ENCODE data around the gene ANXA7.

Gene ANXA7

GRCh38 chr10:73413528-73414229, at the start of gene ANXA7:
ANXA7 (minus strand) TSS chr10:73414058; CDS start chr10:73400856, 13,202 bp downstream.
- peak within 1 kb of the TSS; percentile 91 for H3K4me3 Mint-ChIP-seq
- H3K4me1 Mint-ChIP-seq (ENCODE audit: low read depth): peaks cover 40% of the 10 kb centered on the region
- no peaks in the 10 kb centered on the region for H3K9me3 Mint-ChIP-seq
- H3K27ac Mint-ChIP-seq: peak within 1 kb of the TSS; percentile 92
- H3K27me3 Mint-ChIP-seq (ENCODE audit: low read depth): no peaks in the 10 kb centered on the region
- H3K36me3 Mint-ChIP-seq (ENCODE audit: low read depth): peaks cover 20% of the 10 kb centered on the region

- Mint-ChIP-seq H3K27me3 (ENCODE audit: low read depth) (no peaks in the 10 kb centered on the region), H3K4me3 (no peak overlapping the region), H3K27ac (no peak overlapping the region), H3K4me1 (ENCODE audit: low read depth) (peaks cover 2% of the 10 kb centered on the region), H3K36me3 (ENCODE audit: low read depth) (peaks cover 27% of the 10 kb centered on the region), H3K9me3 (no peaks in the 10 kb centered on the region)
Measured at GRCh38 chr10:73460897-73461296, 47.0 kb upstream of the ANXA7 start.

- H3K9me3 Mint-ChIP-seq: no peaks in the 10 kb centered on the region
- H3K27me3 Mint-ChIP-seq (ENCODE audit: low read depth): no peaks in the 10 kb centered on the region
- H3K27ac Mint-ChIP-seq: no peak overlapping the region
- no peak overlapping the region for H3K4me3 Mint-ChIP-seq
- peaks cover 23% of the 10 kb centered on the region for H3K36me3 Mint-ChIP-seq (ENCODE audit: low read depth)
- peaks cover 2% of the 10 kb centered on the region for H3K4me1 Mint-ChIP-seq (ENCODE audit: low read depth)
Measured at GRCh38 chr10:73459683-73460314, 45.9 kb upstream of the ANXA7 start.

- no peak overlapping the region for H3K4me3 Mint-ChIP-seq
- H3K36me3 Mint-ChIP-seq (ENCODE audit: low read depth): peaks cover 21% of the 10 kb centered on the region
- H3K4me1 Mint-ChIP-seq (ENCODE audit: low read depth): peaks cover 2% of the 10 kb centered on the region
- H3K9me3 Mint-ChIP-seq: no peaks in the 10 kb centered on the region
- no peaks in the 10 kb centered on the region for H3K27me3 Mint-ChIP-seq (ENCODE audit: low read depth)
- no peak overlapping the region for H3K27ac Mint-ChIP-seq
Measured at GRCh38 chr10:73456187-73456890, 42.5 kb upstream of the ANXA7 start.

- H3K9me3 Mint-ChIP-seq: no peaks in the 10 kb centered on the region
- no peaks in the 10 kb centered on the region for H3K27me3 Mint-ChIP-seq (ENCODE audit: low read depth)
- H3K27ac Mint-ChIP-seq: no peak overlapping the region
- peaks cover 3% of the 10 kb centered on the region for H3K4me1 Mint-ChIP-seq (ENCODE audit: low read depth)
- peaks cover 16% of the 10 kb centered on the region for H3K36me3 Mint-ChIP-seq (ENCODE audit: low read depth)
- H3K4me3 Mint-ChIP-seq: no peak overlapping the region
Measured at GRCh38 chr10:73449113-73449512, 35.3 kb upstream of the ANXA7 start.

GRCh38 chr10:73448384-73448783, 34.5 kb upstream of the ANXA7 start:
- H3K27ac Mint-ChIP-seq: no peak overlapping the region
- peaks cover 12% of the 10 kb centered on the region for H3K36me3 Mint-ChIP-seq (ENCODE audit: low read depth)
- no peak overlapping the region for H3K4me3 Mint-ChIP-seq

GRCh38 chr10:73446926-73447325, 33.1 kb upstream of the ANXA7 start:
- Mint-ChIP-seq H3K4me3 (no peak overlapping the region), H3K27me3 (ENCODE audit: low read depth) (no peaks in the 10 kb centered on the region), H3K4me1 (ENCODE audit: low read depth) (peaks cover 3% of the 10 kb centered on the region), H3K36me3 (ENCODE audit: low read depth) (peaks cover 14% of the 10 kb centered on the region), H3K9me3 (no peaks in the 10 kb centered on the region), H3K27ac (no peak overlapping the region)

More at GRCh38 chr10:73448384-73448783, 34.5 kb upstream of the ANXA7 start:
- H3K27me3 Mint-ChIP-seq (ENCODE audit: low read depth): no peaks in the 10 kb centered on the region
- peaks cover 3% of the 10 kb centered on the region for H3K4me1 Mint-ChIP-seq (ENCODE audit: low read depth)
- no peaks in the 10 kb centered on the region for H3K9me3 Mint-ChIP-seq

GRCh38 chr10:73444457-73444856, 30.6 kb upstream of the ANXA7 start:
- Mint-ChIP-seq H3K27ac (no peak overlapping the region), H3K4me3 (no peak overlapping the region), H3K27me3 (ENCODE audit: low read depth) (no peaks in the 10 kb centered on the region), H3K4me1 (ENCODE audit: low read depth) (peaks cover 4% of the 10 kb centered on the region), H3K9me3 (no peaks in the 10 kb centered on the region), H3K36me3 (ENCODE audit: low read depth) (peaks cover 24% of the 10 kb centered on the region)

GRCh38 chr10:73439605-73440312, 25.9 kb upstream of the ANXA7 start:
- H3K4me1 Mint-ChIP-seq (ENCODE audit: low read depth): peaks cover 1% of the 10 kb centered on the region
- H3K36me3 Mint-ChIP-seq (ENCODE audit: low read depth): peaks cover 20% of the 10 kb centered on the region
- no peak overlapping the region for H3K4me3 Mint-ChIP-seq
- no peaks in the 10 kb centered on the region for H3K9me3 Mint-ChIP-seq
- no peak overlapping the region for H3K27ac Mint-ChIP-seq
- H3K27me3 Mint-ChIP-seq (ENCODE audit: low read depth): no peaks in the 10 kb centered on the region

- H3K4me1 Mint-ChIP-seq (ENCODE audit: low read depth): peaks cover 1% of the 10 kb centered on the region
- no peak overlapping the region for H3K27ac Mint-ChIP-seq
- H3K4me3 Mint-ChIP-seq: no peak overlapping the region
- peaks cover 21% of the 10 kb centered on the region for H3K36me3 Mint-ChIP-seq (ENCODE audit: low read depth)
- no peaks in the 10 kb centered on the region for H3K9me3 Mint-ChIP-seq
- H3K27me3 Mint-ChIP-seq (ENCODE audit: low read depth): no peaks in the 10 kb centered on the region
Measured at GRCh38 chr10:73439055-73439454, 25.2 kb upstream of the ANXA7 start.

GRCh38 chr10:73433538-73433867, 19.6 kb upstream of the ANXA7 start, which contains the start of gene MSS51:
MSS51 (minus strand) TSS chr10:73433561; CDS start chr10:73428284, 5,277 bp downstream.
- H3K9me3 Mint-ChIP-seq: no peaks in the 10 kb centered on the region
- H3K27me3 Mint-ChIP-seq (ENCODE audit: low read depth): no peaks in the 10 kb centered on the region
- peaks cover 11% of the 10 kb centered on the region for H3K4me1 Mint-ChIP-seq (ENCODE audit: low read depth)
- H3K36me3 Mint-ChIP-seq (ENCODE audit: low read depth): peaks cover 24% of the 10 kb centered on the region
- no peak within 1 kb of the TSS for H3K27ac Mint-ChIP-seq
- no peak within 1 kb of the TSS for H3K4me3 Mint-ChIP-seq

- Mint-ChIP-seq H3K27me3 (ENCODE audit: low read depth) (no peaks in the 10 kb centered on the region), H3K4me3 (no peak overlapping the region), H3K4me1 (ENCODE audit: low read depth) (peaks cover 11% of the 10 kb centered on the region), H3K36me3 (ENCODE audit: low read depth) (peaks cover 28% of the 10 kb centered on the region), H3K27ac (no peak overlapping the region), H3K9me3 (no peaks in the 10 kb centered on the region)
Measured at GRCh38 chr10:73432646-73433537, 19.0 kb upstream of the ANXA7 start.

GRCh38 chr10:73426318-73426717, 12.5 kb upstream of the ANXA7 start:
- H3K4me3 Mint-ChIP-seq: no peak overlapping the region
- no peak overlapping the region for H3K27ac Mint-ChIP-seq
- H3K27me3 Mint-ChIP-seq (ENCODE audit: low read depth): no peaks in the 10 kb centered on the region
- no peaks in the 10 kb centered on the region for H3K4me1 Mint-ChIP-seq (ENCODE audit: low read depth)
- H3K9me3 Mint-ChIP-seq: no peaks in the 10 kb centered on the region
- H3K36me3 Mint-ChIP-seq (ENCODE audit: low read depth): peaks cover 50% of the 10 kb centered on the region

- Mint-ChIP-seq H3K27ac (no peak overlapping the region), H3K9me3 (no peaks in the 10 kb centered on the region), H3K27me3 (ENCODE audit: low read depth) (no peaks in the 10 kb centered on the region), H3K4me3 (no peak overlapping the region), H3K4me1 (ENCODE audit: low read depth) (no peaks in the 10 kb centered on the region), H3K36me3 (ENCODE audit: low read depth) (peaks cover 42% of the 10 kb centered on the region)
Measured at GRCh38 chr10:73424478-73424877, 10.6 kb upstream of the ANXA7 start.

All from T-helper 1 cell treated with Interleukin-12 subunit alpha and Interleukin-12 subunit beta and Interleukin-4 antibody, amounts not matched to agents 30 μg/mL and 1 μg/mL, for 36 hours (primary cell).